AG09309 (cell line): ENCODE measurements around the gene CABP5.

ENCODE experiments used
- DNase-seq: peaks from one replicate; pipeline ENCODE4 v3.0.0-alpha.2; 2010; ENCODE audit warnings: low read depth
- H3K4me3 ChIP-seq: 2 replicates; pipeline ENCODE4 v1.5.1; 2011; ENCODE audit warnings: mild to moderate bottlenecking, low read depth, low read length, moderate library complexity; ENCODE audit not compliant: control insufficient read depth
- CTCF ChIP-seq: IDR thresholded peaks from 2 replicates; pipeline ENCODE4 v1.5.1; 2011; ENCODE audit warnings: mild to moderate bottlenecking, low read depth, low read length, inconsistent platforms; ENCODE audit not compliant: insufficient read depth, control insufficient read depth; ENCODE audit errors: missing control alignments

CABP5 gene

DNA sequence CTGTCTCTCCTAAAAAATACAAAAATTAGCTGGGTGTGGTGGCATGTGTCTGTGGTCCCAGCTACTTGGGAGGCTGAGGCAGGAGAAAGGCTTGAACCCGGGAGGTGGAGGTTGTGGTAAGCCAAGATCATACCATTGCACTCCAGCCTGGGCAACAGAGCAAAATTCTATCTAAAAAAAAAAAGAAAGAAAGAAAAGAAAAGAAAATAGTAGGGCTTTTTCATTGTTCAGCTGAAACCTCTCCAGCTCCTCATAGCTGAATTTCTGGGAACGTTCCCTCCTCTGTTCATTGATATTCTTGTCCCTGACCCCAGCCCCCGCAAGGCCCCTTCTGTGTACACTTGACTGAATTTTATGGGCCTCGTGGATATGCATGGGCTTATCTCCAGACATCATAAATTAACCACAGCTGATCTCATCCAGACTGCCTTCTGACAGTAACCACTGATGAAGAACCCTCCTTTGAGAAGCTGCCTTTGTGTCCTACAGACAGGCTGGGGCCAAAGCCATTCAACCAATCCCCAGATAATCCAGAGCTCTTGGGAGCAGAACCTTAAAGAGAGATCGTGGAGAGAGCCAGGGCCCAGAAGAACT is 49.6 kb downstream of the CABP5 start, which contains the start of gene ELSPBP1:
TSS of gene ELSPBP1 (plus strand) at position 424 of the 594 bp plus-strand sequence. CDS start 14,036 bp downstream, outside the sequence.
- no peak for DNase-seq
- H3K4me3 ChIP-seq, result no peak within 1 kb of the TSS
- TF ChIP-seq CTCF, result no peak

- H3K4me3 ChIP-seq, result no peak within 1 kb of the TSS
- no peak for TF ChIP-seq CTCF
- DNase-seq, result no peak
Observed at GRCh38 chr19:47992070-47992469, 51.8 kb downstream of the CABP5 start, which contains the start of gene BSPH1. BSPH1 (minus strand) TSS chr19:47992170; CDS start chr19:47992081, 89 bp downstream.

DNA sequence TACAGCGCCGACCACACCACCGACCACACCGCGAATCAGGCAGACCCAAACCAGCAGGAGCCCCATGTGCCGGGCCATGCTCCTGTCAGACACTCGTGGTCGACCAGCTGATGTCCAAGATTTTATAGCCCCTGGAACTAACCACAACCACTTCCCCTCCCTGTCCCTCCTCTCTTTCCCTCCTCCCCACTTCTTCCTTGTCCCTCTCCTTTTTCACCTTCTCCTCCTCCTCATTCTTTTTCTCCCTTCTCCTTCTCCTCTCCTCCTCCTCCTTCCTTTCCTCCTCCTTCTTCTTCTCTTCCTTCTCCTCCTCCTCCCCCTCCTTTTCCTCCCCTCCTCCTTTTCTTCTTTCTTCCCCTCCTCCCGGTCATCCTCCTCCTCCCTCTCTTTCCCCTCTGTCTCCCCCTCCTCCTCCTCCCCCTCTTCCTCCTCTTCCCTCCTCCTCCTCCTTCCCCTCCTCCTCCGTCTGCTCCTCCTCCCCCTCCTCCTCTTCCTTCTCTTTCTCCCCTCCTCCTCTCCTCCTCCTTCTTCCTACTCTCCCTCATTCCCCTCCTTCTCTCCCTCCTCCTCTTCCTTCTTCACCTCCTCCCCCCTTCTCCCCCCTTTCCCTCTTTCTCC is 52.6 kb downstream of the CABP5 start:
- H3K4me3 ChIP-seq, result no peak overlapping the region
- DNase-seq, result no peak
- no peak for TF ChIP-seq CTCF
